Trophoblast cell (in vitro differentiated cells and primary cell): Measurements from ENCODE around the gene GTF3C4.
"Not testable (repeated sequence)": the region's sequence is repeated elsewhere in the genome, so short reads cannot be mapped to it uniquely, and the experiment has no call there.

Source experiments
- DNase-seq, 2 donors: peaks; one replicate each; pipeline ENCODE4 v3.0.0-alpha.2; 2016
- H2AFZ ChIP-seq: 2 replicates; pipeline ENCODE4 v1.6.1; 2013; ENCODE audit warnings: low read length, moderate library complexity, mild to moderate bottlenecking; ENCODE audit not compliant: insufficient read depth, poor library complexity
- H2AK5ac ChIP-seq: 2 replicates; pipeline ENCODE4 v1.6.1; 2013; ENCODE audit warnings: mild to moderate bottlenecking, low read length
- H2BK120ac ChIP-seq: 2 replicates; pipeline ENCODE4 v1.6.1; 2013; ENCODE audit warnings: low read length, mild to moderate bottlenecking, moderate library complexity; ENCODE audit not compliant: insufficient read depth, poor library complexity
- H2BK12ac ChIP-seq: 2 replicates; pipeline ENCODE4 v1.6.1; 2013; ENCODE audit warnings: mild to moderate bottlenecking, low read length, moderate library complexity
- H2BK5ac ChIP-seq: 2 replicates; pipeline ENCODE4 v1.6.1; 2013; ENCODE audit warnings: low read length, low read depth, moderate library complexity, mild to moderate bottlenecking; ENCODE audit not compliant: poor library complexity
- H3K14ac ChIP-seq: 2 replicates; pipeline ENCODE4 v1.6.1; 2013; ENCODE audit warnings: mild to moderate bottlenecking, low read length
- H3K18ac ChIP-seq: 2 replicates; pipeline ENCODE4 v1.6.1; 2013; ENCODE audit warnings: mild to moderate bottlenecking, low read length
- H3K23ac ChIP-seq: 2 replicates; pipeline ENCODE4 v1.6.1; 2013; ENCODE audit warnings: low read length
- H3K27ac ChIP-seq: 2 replicates; pipeline ENCODE4 v1.5.1; 2013; ENCODE audit warnings: low read depth, mild to moderate bottlenecking, inconsistent platforms, low read length, moderate library complexity
- H3K27me3 ChIP-seq: 2 replicates; pipeline ENCODE4 v1.6.1; 2013; ENCODE audit warnings: inconsistent platforms, mild to moderate bottlenecking, low read length, moderate library complexity; ENCODE audit not compliant: insufficient read depth
- H3K36me3 ChIP-seq, 2 experiments: 1 replicate in 1 of 2; 2 replicates in 1 of 2; pipeline ENCODE4 v1.6.1; 2013; ENCODE audit warnings: low read length in 2 of 2, mild to moderate bottlenecking in 2 of 2, moderate library complexity in 1 of 2; ENCODE audit not compliant: insufficient read depth in 2 of 2, control insufficient read depth in 1 of 2
- H3K4ac ChIP-seq: 2 replicates; pipeline ENCODE4 v1.6.1; 2013; ENCODE audit warnings: low read depth, mild to moderate bottlenecking, low read length, moderate library complexity
- H3K4me1 ChIP-seq, 2 experiments: 1 replicate in 1 of 2; 2 replicates in 1 of 2; pipeline ENCODE4 v1.6.1; 2013; ENCODE audit warnings: low read length in 2 of 2, mild to moderate bottlenecking in 2 of 2, moderate library complexity in 1 of 2; ENCODE audit not compliant: insufficient read depth in 2 of 2, control insufficient read depth in 1 of 2
- H3K4me2 ChIP-seq: 2 replicates; pipeline ENCODE4 v1.6.1; 2013; ENCODE audit warnings: inconsistent platforms, mild to moderate bottlenecking, low read length, moderate library complexity
- H3K4me3 ChIP-seq: 2 replicates; pipeline ENCODE4 v1.5.1; 2013; ENCODE audit warnings: mild to moderate bottlenecking, low read depth, low read length, inconsistent platforms
- H3K79me1 ChIP-seq: one replicate; pipeline ENCODE4 v1.6.1; 2013; ENCODE audit warnings: low read length
- H3K79me2 ChIP-seq: 2 replicates; pipeline ENCODE4 v1.6.1; 2013; ENCODE audit warnings: low read length, mild to moderate bottlenecking; ENCODE audit not compliant: control insufficient read depth, insufficient read depth, poor library complexity
- H3K9ac ChIP-seq: 2 replicates; pipeline ENCODE4 v1.6.1; 2013; ENCODE audit warnings: mild to moderate bottlenecking, low read length
- H3K9me3 ChIP-seq: 2 replicates; pipeline ENCODE4 v1.6.1; 2013; ENCODE audit warnings: low read depth, mild to moderate bottlenecking, control low read depth, inconsistent platforms, low read length; ENCODE audit not compliant: insufficient read depth
- H4K12ac ChIP-seq: 2 replicates; pipeline ENCODE4 v1.6.1; 2013; ENCODE audit warnings: low read depth, mild to moderate bottlenecking, low read length, moderate library complexity
- H4K8ac ChIP-seq: 2 replicates; pipeline ENCODE4 v1.6.1; 2013; ENCODE audit warnings: low read depth, mild to moderate bottlenecking, low read length, moderate library complexity
- H4K91ac ChIP-seq: one replicate; pipeline ENCODE4 v1.6.1; 2013; ENCODE audit warnings: low read depth, mild to moderate bottlenecking, low read length, moderate library complexity
- WGBS: extraction: QIAGEN DNeasy Blood & Tissue Kit; methylation state at CpG from one replicate; pipeline ENCODE4 v1.1.7; 2013; ENCODE audit warnings: missing lambda C conversion rate; ENCODE audit not compliant: insufficient read length, insufficient coverage; ENCODE audit errors: extremely low coverage; 5-methylcytosine and 5-hydroxymethylcytosine counted together

Gene GTF3C4

DNA sequence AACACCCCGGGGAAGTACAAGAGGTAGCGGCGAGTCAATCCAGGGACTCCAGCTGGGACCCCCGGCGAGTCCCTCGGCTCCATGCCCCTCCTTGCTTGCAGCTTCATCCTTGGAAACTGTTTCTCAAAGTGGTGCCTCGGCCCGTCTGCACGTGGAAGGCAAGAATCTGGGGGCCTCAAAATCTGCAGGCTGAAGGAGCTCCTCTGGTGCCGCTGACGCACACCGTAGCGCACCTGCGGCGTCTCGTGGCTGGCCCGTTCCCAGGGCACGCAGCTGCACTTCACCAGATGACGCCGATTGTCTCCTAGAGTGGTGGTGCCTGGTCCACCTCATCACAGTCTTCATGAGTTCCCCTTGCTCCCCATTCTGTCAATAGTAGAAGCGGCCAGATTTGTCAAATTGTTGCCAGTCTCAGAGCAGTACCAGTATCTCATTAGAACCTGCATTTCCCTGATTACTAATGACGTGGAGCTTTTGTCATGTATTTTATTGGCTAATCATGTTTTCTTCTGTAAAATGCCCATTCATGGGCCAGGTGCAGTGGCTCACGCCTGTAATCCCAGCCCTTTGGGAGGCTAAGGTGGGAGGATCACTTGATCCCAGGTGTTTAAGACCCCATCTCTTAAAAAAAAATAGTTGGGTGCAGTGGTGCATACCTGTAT lies 38.6 kb downstream of the GTF3C4 start:
- no peak overlapping the region for H3K4ac ChIP-seq
- H3K9me3 ChIP-seq, result peaks cover 2% of the 10 kb centered on the region
- no peak overlapping the region for H3K27ac ChIP-seq
- H3K79me1 ChIP-seq, result no peaks in the 10 kb centered on the region
- DNase-seq, result peak in 1 of 2 donors; percentile 40
- H3K4me2 ChIP-seq, result no peak overlapping the region
- no CpG with 5 or more reads among the region's 23 CpGs for WGBS
- no peak overlapping the region for H2BK12ac ChIP-seq
- no peak overlapping the region for H3K4me3 ChIP-seq
- H2BK120ac ChIP-seq, result no peak overlapping the region
- H4K8ac ChIP-seq, result no peak overlapping the region
- H4K12ac ChIP-seq, result no peak overlapping the region
- H3K79me2 ChIP-seq, result no peaks in the 10 kb centered on the region
- no peak overlapping the region for H3K9ac ChIP-seq
- no peaks in the 10 kb centered on the region for H3K27me3 ChIP-seq
- no peak overlapping the region for H4K91ac ChIP-seq
- no peaks in the 10 kb centered on the region for H3K4me1 ChIP-seq
- H3K14ac ChIP-seq, result no peak overlapping the region
- H2AK5ac ChIP-seq, result no peak overlapping the region
- no peak overlapping the region for H3K18ac ChIP-seq
- no peak overlapping the region for H2BK5ac ChIP-seq
- no peaks in the 10 kb centered on the region for H3K36me3 ChIP-seq
- no peak overlapping the region for H2AFZ ChIP-seq
- H3K23ac ChIP-seq, result no peak overlapping the region

DNA sequence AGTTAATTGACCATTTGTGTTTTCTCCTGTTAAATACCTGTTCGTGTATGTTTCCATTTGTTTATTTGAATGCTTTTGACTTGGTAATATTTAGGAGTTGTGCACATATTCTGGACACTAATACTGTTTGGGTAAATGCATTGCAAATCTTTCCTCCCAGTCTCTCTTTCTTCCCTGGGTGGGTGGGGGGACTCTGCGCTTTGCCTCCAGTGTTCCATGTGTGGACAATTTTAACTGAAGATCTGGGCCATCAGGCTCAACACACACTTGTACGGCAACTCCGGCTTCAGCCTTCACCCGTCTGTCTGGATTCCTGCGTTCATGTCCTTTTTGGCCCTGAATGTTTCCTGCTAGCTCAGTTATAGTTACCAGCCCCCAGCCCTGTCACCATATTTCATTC lies 40.1 kb downstream of the GTF3C4 start:
- no peaks in the 10 kb centered on the region for H3K79me2 ChIP-seq
- no peak overlapping the region for H3K14ac ChIP-seq
- no peaks in the 10 kb centered on the region for H3K79me1 ChIP-seq
- no peak overlapping the region for H3K18ac ChIP-seq
- H2AFZ ChIP-seq, result no peak overlapping the region
- no peaks in the 10 kb centered on the region for H3K4me1 ChIP-seq
- no peaks in the 10 kb centered on the region for H3K36me3 ChIP-seq
- no peak overlapping the region for H4K91ac ChIP-seq
- H3K4ac ChIP-seq, result no peak overlapping the region
- no CpG with 5 or more reads among the region's 6 CpGs for WGBS
- H4K12ac ChIP-seq, result no peak overlapping the region
- H2BK5ac ChIP-seq, result no peak overlapping the region
- H2AK5ac ChIP-seq, result no peak overlapping the region
- no peak overlapping the region for H2BK12ac ChIP-seq
- H3K9me3 ChIP-seq, result peaks cover 2% of the 10 kb centered on the region
- H2BK120ac ChIP-seq, result no peak overlapping the region
- H3K4me3 ChIP-seq, result no peak overlapping the region
- H3K27ac ChIP-seq, result no peak overlapping the region
- peak in 1 of 2 donors; percentile 28 for DNase-seq
- H4K8ac ChIP-seq, result no peak overlapping the region
- H3K9ac ChIP-seq, result no peak overlapping the region
- no peak overlapping the region for H3K23ac ChIP-seq
- H3K4me2 ChIP-seq, result no peak overlapping the region
- no peaks in the 10 kb centered on the region for H3K27me3 ChIP-seq

DNA sequence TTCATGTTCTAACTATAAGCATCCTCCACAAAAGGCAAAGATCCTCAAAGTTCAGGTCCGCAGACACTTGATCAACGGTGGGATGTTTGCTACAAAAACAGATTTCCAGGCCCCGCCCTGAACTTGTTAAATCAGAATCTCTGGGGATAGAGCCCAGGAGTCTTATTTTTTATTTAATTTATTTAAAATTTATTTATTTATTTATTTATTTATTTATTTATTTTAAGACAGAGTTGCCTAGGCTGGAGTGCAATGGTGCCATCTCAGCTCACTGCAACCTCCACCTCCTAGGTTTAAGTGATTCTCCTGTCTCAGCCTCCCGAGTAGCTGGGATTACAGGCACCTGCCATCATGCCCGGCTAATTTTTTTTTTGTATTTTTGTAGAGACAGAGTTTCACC lies 40.9 kb downstream of the GTF3C4 start:
- not testable (repeated sequence) for H3K14ac ChIP-seq, H2BK5ac ChIP-seq, H3K36me3 ChIP-seq, H3K79me1 ChIP-seq, H4K12ac ChIP-seq, H2AK5ac ChIP-seq, H3K23ac ChIP-seq, H3K27me3 ChIP-seq, H3K4me2 ChIP-seq, H4K8ac ChIP-seq, H3K79me2 ChIP-seq, H3K18ac ChIP-seq, H3K4me1 ChIP-seq, H3K9me3 ChIP-seq, H4K91ac ChIP-seq, H3K4me3 ChIP-seq, H2BK120ac ChIP-seq, DNase-seq, H2AFZ ChIP-seq, H2BK12ac ChIP-seq, H3K4ac ChIP-seq, H3K9ac ChIP-seq, H3K27ac ChIP-seq
- no CpG with 5 or more reads among the region's 5 CpGs for WGBS

DNA sequence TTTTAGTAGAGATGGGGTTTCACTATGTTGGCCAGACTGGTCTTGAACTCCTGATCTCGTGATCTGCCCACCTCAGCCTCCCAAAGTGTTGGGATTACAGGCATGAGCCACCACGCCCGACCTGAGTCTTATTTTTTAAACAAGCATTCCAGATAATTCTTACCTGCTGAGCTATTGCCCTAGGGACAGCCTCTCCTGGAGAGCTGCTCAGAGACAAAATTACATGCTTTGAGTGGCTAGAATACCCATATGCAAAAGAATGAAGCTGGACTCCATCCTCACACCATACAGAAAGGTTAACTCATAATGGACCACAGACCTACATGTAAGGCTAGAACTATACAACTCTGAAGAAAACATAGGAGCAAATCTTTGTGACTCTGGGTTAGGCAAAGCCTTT lies 41.6 kb downstream of the GTF3C4 start:
- Histone ChIP-seq H3K14ac (no peak overlapping the region), H2AFZ (no peak overlapping the region), H4K91ac (no peak overlapping the region), H3K4ac (no peak overlapping the region), H2BK120ac (no peak overlapping the region), H2BK5ac (no peak overlapping the region), H3K9ac (no peak overlapping the region), H3K27me3 (no peaks in the 10 kb centered on the region), H4K8ac (no peak overlapping the region), H3K23ac (no peak overlapping the region), H3K27ac (no peak overlapping the region), H3K9me3 (peaks cover under 1% of the 10 kb centered on the region), H3K4me3 (no peak overlapping the region), H3K4me2 (no peak overlapping the region), H3K36me3 (no peaks in the 10 kb centered on the region), H4K12ac (no peak overlapping the region), H2BK12ac (no peak overlapping the region), H3K4me1 (no peaks in the 10 kb centered on the region), H3K79me1 (no peaks in the 10 kb centered on the region), H2AK5ac (no peak overlapping the region), H3K18ac (no peak overlapping the region), H3K79me2 (no peaks in the 10 kb centered on the region)
- peak; percentile 66 to 89 for DNase-seq
- WGBS, result no CpG with 5 or more reads among the region's 3 CpGs
